ENCODE data around the gene OTULIN.

- no peak for TF ChIP-seq POLR2A (IDR thresholded peaks at IDR 0.05)
- no peak for TF ChIP-seq CTCF (IDR thresholded peaks at IDR 0.05)
Observed at GRCh38 chr5:14745753-14746152, 81.2 kb downstream of the OTULIN start.

All from right lobe of liver (tissue), 4 donors.